Caco-2 (cell line): ENCODE results near the gene PIAS2. TPM values are rescaled to one million over a fixed set of nuclear protein-coding genes. Genes with fewer than 3 reads are reported as not detected.
"Not testable (repeated sequence)": the region's sequence is repeated elsewhere in the genome, so short reads cannot be mapped to it uniquely, and the experiment has no call there.

ENCODE experiments used
- BruUV-seq: library from RNA; stranded (reverse); fragments of 400-500 nt; replicated peaks from 2 replicates; lab custom pipeline; 2021; lab: Mats Ljungman, UMichigan
- CTCF ChIA-PET: fragments of 300-600 bp; sonication (Branson Sonifier 250); formaldehyde crosslinking; loops from one replicate; lab custom pipeline; 2022; ENCODE audit warnings: antibody characterized with exemption; lab: Charles Lee
- POLR2A ChIA-PET: fragments of 300-600 bp; sonication (Branson Sonifier 250); formaldehyde crosslinking; loops from one replicate; lab custom pipeline; 2022; ENCODE audit warnings: antibody characterized with exemption; lab: Charles Lee
- DNase-seq, 2 experiments: peaks; one replicate each; pipeline versions ENCODE4 v3.0.0 to v3.0.0-alpha.2; 2020 to 2022
- H3K27me3 ChIP-seq: replicated peaks from 2 replicates; pipeline ENCODE4 v1.6.0; 2011; ENCODE audit warnings: low read length; ENCODE audit not compliant: control insufficient read depth, insufficient read depth
- H3K36me3 ChIP-seq: 2 replicates; pipeline ENCODE4 v1.5.1; 2011; ENCODE audit warnings: low read length; ENCODE audit not compliant: control insufficient read depth, insufficient read depth
- H3K4me1 ChIP-seq: fragments of 250-450 bp; sonication (Bioruptor Pico); 2 replicates; pipeline ENCODE4 v1.5.1; 2020; ENCODE audit warnings: mild to moderate bottlenecking
- H3K4me3 ChIP-seq: 2 replicates; pipeline ENCODE4 v1.5.1; 2011; ENCODE audit warnings: low read depth, mild to moderate bottlenecking, control low read depth, low read length
- H3K9me3 ChIP-seq: fragments of 250-450 bp; sonication (Bioruptor Pico); 2 replicates; pipeline ENCODE4 v1.5.1; 2020; ENCODE audit warnings: mild to moderate bottlenecking, moderate library complexity
- H3K27ac Mint-ChIP-seq: one replicate; pipeline ENCODE4 v1.8.0; 2022; ENCODE audit warnings: mixed read lengths; ENCODE audit not compliant: unreplicated experiment
- H3K27me3 Mint-ChIP-seq: one replicate; pipeline ENCODE4 v1.8.0; 2022; ENCODE audit warnings: mixed read lengths; ENCODE audit not compliant: insufficient read depth, unreplicated experiment
- H3K36me3 Mint-ChIP-seq: one replicate; pipeline ENCODE4 v1.8.0; 2022; ENCODE audit warnings: mild to moderate bottlenecking, mixed read lengths; ENCODE audit not compliant: insufficient read depth, unreplicated experiment
- H3K4me1 Mint-ChIP-seq: one replicate; pipeline ENCODE4 v1.8.0; 2022; ENCODE audit warnings: low read depth, mixed read lengths; ENCODE audit not compliant: unreplicated experiment
- H3K4me3 Mint-ChIP-seq: one replicate; pipeline ENCODE4 v1.8.0; 2022; ENCODE audit warnings: mild to moderate bottlenecking, moderate library complexity, mixed read lengths; ENCODE audit not compliant: unreplicated experiment
- H3K9me3 Mint-ChIP-seq: one replicate; pipeline ENCODE4 v1.8.0; 2022; ENCODE audit warnings: mixed read lengths; ENCODE audit not compliant: unreplicated experiment
- intact Hi-C: fragments of 100-400 bp; cut with micrococcal nuclease; formaldehyde crosslinking; loops from one replicate; pipeline ENCODE4 v1.10.0; 2022; ENCODE audit not compliant: unreplicated experiment
- total RNA-seq: library from RNA; stranded (reverse); gene quantifications from 2 replicates; pipeline ENCODE4 v1.2.3, GENCODE V29; 2022
- TF ChIP-seq, protein P1 (sequence below), 2 experiments: fragments of 200-600 bp in 1 of 2; IDR thresholded peaks; 1 replicate in 1 of 2; 2 replicates in 1 of 2; pipeline versions ENCODE4 v1.5.1 to v1.8.0; 2011 to 2022; ENCODE audit warnings: antibody characterized with exemption in 1 of 2, control low read depth in 1 of 2, inconsistent platforms in 1 of 2, low read depth in 1 of 2, low read length in 1 of 2, mild to moderate bottlenecking in 1 of 2, moderate library complexity in 1 of 2; ENCODE audit not compliant: insufficient read depth in 1 of 2, severe bottlenecking in 1 of 2, unreplicated experiment in 1 of 2

Gene PIAS2
- total RNA-seq, 1 experiment from 2014 or later = 16.2 TPM

DNA sequence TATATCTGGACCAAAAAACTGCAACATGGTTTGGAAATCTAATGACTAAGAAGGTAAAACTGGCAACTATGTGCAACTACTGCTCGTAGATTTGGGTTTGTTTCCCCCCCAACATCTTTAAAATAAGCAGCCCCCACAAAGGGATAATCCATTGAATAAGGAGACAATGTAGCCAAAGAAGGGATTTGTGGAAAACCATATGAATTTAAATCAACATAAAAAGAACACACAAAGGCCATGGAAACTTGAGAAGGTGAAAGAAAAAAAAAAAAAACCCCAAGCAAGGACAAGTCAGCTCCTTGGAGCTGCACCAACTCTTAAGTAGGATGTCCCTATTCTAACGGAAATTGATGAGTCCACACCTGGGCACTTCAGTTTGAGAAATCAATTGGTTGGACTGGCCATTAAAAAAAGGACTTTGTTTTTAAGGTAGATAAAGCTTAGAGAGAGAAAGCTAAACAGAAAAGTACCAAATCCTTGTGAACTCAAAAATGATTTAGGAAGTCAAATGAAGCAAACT lies 106.8 kb downstream of the PIAS2 start:
- TF ChIP-seq, protein P1, sequence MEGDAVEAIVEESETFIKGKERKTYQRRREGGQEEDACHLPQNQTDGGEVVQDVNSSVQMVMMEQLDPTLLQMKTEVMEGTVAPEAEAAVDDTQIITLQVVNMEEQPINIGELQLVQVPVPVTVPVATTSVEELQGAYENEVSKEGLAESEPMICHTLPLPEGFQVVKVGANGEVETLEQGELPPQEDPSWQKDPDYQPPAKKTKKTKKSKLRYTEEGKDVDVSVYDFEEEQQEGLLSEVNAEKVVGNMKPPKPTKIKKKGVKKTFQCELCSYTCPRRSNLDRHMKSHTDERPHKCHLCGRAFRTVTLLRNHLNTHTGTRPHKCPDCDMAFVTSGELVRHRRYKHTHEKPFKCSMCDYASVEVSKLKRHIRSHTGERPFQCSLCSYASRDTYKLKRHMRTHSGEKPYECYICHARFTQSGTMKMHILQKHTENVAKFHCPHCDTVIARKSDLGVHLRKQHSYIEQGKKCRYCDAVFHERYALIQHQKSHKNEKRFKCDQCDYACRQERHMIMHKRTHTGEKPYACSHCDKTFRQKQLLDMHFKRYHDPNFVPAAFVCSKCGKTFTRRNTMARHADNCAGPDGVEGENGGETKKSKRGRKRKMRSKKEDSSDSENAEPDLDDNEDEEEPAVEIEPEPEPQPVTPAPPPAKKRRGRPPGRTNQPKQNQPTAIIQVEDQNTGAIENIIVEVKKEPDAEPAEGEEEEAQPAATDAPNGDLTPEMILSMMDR (IDR thresholded peaks at IDR 0.05; ENCODE audit: insufficient read depth in 1 of 2, low read depth in 1 of 2, low read length in 1 of 2, severe bottlenecking in 1 of 2, unreplicated experiment in 1 of 2) = no peak
- Histone ChIP-seq H3K27me3 (no peaks in the 10 kb centered on the region), H3K4me1 (no peaks in the 10 kb centered on the region), H3K36me3 (no peaks in the 10 kb centered on the region), H3K9me3 (no peaks in the 10 kb centered on the region), H3K4me3 (no peak overlapping the region)
- ChIA-PET POLR2A (no interaction called here), CTCF (no interaction called here)
- no peaks in the 10 kb centered on the region for H3K4me1 Mint-ChIP-seq
- no peaks in the 10 kb centered on the region for H3K9me3 Mint-ChIP-seq
- DNase-seq = no peak
- no peaks in the 10 kb centered on the region for H3K36me3 Mint-ChIP-seq
- H3K27me3 Mint-ChIP-seq = no peaks in the 10 kb centered on the region
- H3K27ac Mint-ChIP-seq = no peak overlapping the region
- BruUV-seq = no TSS peak
- intact Hi-C loops = no loop called here
- H3K4me3 Mint-ChIP-seq = no peak overlapping the region

DNA sequence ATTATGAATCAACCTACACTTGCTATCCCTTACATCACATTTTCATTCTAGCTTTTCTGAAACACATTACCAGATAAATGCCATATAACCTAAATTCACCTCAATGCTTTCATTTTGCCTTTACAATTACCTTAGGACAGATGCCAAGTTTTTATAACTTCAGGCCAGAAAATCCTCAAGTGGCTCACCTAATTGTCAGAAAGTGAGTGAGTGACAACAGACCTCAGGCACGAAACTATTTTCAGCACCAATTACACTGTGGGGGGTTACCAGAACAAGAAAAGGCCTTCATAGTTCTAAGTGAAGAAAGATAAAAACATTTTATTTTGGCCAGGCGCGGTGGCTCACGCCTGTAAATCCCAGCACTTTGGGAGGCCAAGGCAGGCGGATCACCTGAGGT lies 108.2 kb downstream of the PIAS2 start:
- no TSS peak for BruUV-seq
- DNase-seq = no peak
- ChIA-PET POLR2A (no interaction called here), CTCF (interaction anchor here (0.7 kb wide), 1 partner anchor 1576 kb away, joined by 3 read pairs; no protein-coding TSS in a partner anchor)
- Mint-ChIP-seq H3K36me3 (no peaks in the 10 kb centered on the region), H3K4me3 (no peak overlapping the region), H3K27ac (no peak overlapping the region), H3K4me1 (no peaks in the 10 kb centered on the region), H3K27me3 (no peaks in the 10 kb centered on the region), H3K9me3 (no peaks in the 10 kb centered on the region)
- no peaks in the 10 kb centered on the region for H3K36me3 ChIP-seq
- intact Hi-C loops = no loop called here
- H3K4me3 ChIP-seq = no peak overlapping the region
- no peaks in the 10 kb centered on the region for H3K27me3 ChIP-seq
- H3K4me1 ChIP-seq = no peaks in the 10 kb centered on the region
- no peaks in the 10 kb centered on the region for H3K9me3 ChIP-seq
- TF ChIP-seq, protein P1 (IDR thresholded peaks at IDR 0.05; ENCODE audit: insufficient read depth in 1 of 2, low read depth in 1 of 2, low read length in 1 of 2, severe bottlenecking in 1 of 2, unreplicated experiment in 1 of 2) = no peak

DNA sequence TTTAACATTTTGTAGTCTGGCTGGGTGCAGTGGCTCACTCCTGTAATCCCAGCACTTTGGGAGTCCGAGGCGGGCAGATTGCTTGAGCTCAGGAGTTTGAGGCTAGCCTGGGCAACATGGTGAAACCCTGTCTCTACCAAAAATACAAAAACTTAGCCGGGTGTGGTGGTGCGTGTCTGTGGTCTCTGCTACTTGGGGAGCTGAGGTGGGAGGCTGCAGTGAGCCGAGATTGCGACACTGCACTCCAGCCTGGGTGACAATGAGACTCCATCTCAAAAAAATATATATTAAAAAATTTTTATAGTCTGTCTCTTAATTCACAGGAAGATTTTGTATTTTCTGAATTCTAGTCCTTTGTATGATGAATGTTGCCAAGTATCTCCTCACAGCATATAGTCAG lies 121.4 kb downstream of the PIAS2 start:
- BruUV-seq, H3K9me3 ChIP-seq, intact Hi-C loops, H3K4me1 Mint-ChIP-seq, H3K4me3 ChIP-seq, H3K27me3 ChIP-seq, H3K4me1 ChIP-seq, H3K27me3 Mint-ChIP-seq, POLR2A ChIA-PET, H3K4me3 Mint-ChIP-seq, H3K36me3 ChIP-seq, H3K36me3 Mint-ChIP-seq, H3K27ac Mint-ChIP-seq, H3K9me3 Mint-ChIP-seq, CTCF ChIA-PET, DNase-seq: not testable (repeated sequence)

DNA sequence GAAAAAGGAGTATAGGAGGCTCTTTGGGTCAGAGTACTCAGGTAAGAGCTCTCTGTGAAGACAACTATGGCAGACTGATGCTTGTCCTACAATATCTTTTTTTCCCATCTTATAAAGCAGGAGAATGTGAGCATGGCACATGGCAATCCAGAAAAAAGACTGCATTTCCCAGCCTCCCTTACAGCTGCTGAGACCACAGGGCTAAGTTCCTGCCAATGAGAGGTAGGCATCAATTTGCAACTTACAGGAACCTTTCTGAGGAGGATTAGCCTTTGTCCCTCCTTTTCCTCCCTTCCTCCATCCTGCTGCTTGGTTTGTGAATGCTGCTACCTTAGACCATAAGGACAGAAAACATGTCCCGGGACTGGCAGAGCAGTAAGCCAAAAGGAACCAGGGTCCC lies 122.7 kb downstream of the PIAS2 start:
- POLR2A ChIA-PET = no interaction called here
- BruUV-seq = no TSS peak

More for the DNA sequence above, 122.7 kb downstream of the PIAS2 start:
- no peaks in the 10 kb centered on the region for H3K36me3 Mint-ChIP-seq
- Histone ChIP-seq H3K27me3 (no peaks in the 10 kb centered on the region), H3K36me3 (no peaks in the 10 kb centered on the region), H3K4me3 (no peak overlapping the region), H3K9me3 (no peaks in the 10 kb centered on the region), H3K4me1 (no peaks in the 10 kb centered on the region)
- H3K9me3 Mint-ChIP-seq = no peaks in the 10 kb centered on the region
- no peaks in the 10 kb centered on the region for H3K27me3 Mint-ChIP-seq
- no peaks in the 10 kb centered on the region for H3K4me1 Mint-ChIP-seq
- CTCF ChIA-PET = no interaction called here
- no peak for DNase-seq
- H3K27ac Mint-ChIP-seq = no peak overlapping the region
- TF ChIP-seq, protein P1 (IDR thresholded peaks at IDR 0.05; ENCODE audit: insufficient read depth in 1 of 2, low read depth in 1 of 2, low read length in 1 of 2, severe bottlenecking in 1 of 2, unreplicated experiment in 1 of 2) = no peak
- intact Hi-C loops = no loop called here
- H3K4me3 Mint-ChIP-seq = no peak overlapping the region
